GM18868 (cell line): Measurements from ENCODE around the gene CIART.
"Not testable (repeated sequence)": the region's sequence is repeated elsewhere in the genome, so short reads cannot be mapped to it uniquely, and the experiment has no call there.

Experiments
- ATAC-seq: cut with Tn5 transposase; IDR thresholded peaks from one replicate; pipeline ENCODE4 v1.9.1; 2021; ENCODE audit warnings: mild to moderate bottlenecking, moderate library complexity; ENCODE audit not compliant: unreplicated experiment

Gene CIART

GRCh38 chr1:150308585-150308984 is 26.2 kb downstream of the CIART start:
- ATAC-seq = not testable (repeated sequence)

DNA sequence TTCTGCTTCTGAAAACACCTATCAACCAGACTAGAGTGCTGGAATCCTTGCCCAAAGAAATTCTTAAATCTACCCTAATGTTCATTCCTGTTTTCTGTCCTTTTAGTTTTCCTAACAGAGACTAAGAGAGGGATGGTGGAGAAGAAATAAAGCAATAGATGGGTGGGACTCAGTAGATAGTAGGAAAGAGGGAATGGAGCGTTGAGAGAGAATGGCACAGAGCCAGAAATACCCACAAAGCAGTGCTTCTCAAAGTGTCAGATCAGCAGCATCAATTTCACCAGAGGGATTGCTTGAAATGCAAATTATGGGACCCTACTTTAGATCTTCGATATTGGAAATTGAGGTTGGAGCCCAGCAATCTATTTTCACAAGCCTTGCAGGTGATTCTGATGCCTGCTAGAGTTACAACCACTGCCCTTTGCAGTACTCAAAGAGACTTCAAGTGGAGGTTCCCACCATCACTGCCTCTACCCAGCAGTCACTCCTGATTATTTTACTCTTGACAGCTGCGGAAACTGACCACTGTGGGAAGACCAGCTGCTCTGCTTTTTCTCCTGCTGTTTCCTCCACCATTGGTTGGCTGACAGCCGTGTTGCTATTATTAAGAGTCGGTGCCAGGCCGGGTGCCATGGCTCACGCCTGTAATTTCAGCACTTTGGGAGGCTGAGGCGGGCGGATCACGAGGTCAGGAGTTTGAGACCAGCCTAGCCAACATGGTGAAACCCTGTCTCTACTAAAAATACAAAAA is 27.6 kb downstream of the CIART start:
- no peak for ATAC-seq

DNA sequence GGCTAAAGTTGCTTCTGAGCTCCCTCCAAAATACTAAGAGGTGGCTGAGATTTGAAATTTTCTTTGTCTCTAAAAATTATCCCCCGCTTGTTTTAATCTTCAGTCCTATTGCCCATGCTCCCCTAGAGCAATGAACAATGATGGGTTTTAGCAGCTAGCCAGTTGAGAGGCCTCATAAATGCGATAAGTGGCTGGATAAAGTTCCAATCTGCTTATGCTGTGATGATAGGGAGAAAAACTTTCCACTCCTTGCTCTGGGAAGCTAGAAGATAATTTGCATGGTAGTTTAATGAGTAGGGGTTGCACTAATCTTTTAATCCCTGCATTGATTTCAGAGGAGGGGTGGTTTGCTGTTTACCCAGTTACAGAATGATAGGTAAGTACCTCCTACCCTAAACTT is 29.4 kb downstream of the CIART start:
- no peak for ATAC-seq

- not testable (repeated sequence) for ATAC-seq
Observed at GRCh38 chr1:150314691-150315090, 32.3 kb downstream of the CIART start.

DNA sequence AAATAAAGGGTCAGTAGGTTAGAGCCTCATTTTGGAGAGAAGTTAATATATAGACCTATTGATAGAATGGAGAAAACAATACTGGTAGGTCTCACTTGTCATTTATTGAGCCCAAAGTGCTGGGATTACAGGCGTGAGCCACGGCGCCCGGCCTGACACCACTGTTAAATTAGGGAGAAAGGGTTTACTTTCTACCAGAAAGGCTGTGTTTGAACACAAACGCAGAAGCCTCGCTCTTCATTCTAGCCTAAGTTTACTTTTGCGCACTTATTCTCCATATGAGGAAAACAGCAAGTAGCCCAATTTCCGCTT is 38.3 kb downstream of the CIART start:
- ATAC-seq = no peak

DNA sequence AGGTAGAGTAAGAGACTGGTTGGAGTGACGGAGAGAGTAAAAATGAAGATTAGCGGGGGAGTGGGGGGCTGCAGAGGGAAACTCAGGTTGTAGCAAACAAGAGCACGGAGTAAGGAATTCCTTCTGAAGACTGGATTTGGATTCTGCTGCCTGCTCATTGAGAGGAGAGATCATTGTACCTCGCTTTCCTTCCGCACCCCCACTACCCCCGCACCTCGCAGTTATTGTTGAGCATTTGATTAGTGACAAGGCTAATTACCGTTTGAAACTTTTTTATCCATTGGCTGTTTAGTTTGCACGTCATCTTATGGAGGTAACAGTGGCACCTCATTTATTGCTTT is 39.4 kb downstream of the CIART start:
- ATAC-seq = no peak

DNA sequence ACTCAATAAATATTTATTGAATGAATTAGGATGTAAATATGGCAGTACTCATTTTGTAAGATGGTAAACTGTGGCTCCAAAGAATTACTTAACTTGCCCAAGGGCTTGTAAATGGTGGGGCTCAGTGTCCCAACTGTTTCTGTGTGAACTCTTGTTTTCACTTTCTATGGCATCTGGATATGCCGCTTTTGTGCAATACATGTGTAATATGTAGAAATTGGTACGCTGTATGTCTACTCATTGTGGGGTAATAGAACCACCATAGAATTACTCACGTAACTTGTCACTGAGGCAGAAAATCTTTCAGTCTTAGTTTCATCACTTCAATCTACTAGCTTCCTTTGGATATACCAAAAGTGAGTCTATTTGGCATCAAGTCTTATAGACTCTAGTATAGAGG is 40.0 kb downstream of the CIART start:
- no peak for ATAC-seq

DNA sequence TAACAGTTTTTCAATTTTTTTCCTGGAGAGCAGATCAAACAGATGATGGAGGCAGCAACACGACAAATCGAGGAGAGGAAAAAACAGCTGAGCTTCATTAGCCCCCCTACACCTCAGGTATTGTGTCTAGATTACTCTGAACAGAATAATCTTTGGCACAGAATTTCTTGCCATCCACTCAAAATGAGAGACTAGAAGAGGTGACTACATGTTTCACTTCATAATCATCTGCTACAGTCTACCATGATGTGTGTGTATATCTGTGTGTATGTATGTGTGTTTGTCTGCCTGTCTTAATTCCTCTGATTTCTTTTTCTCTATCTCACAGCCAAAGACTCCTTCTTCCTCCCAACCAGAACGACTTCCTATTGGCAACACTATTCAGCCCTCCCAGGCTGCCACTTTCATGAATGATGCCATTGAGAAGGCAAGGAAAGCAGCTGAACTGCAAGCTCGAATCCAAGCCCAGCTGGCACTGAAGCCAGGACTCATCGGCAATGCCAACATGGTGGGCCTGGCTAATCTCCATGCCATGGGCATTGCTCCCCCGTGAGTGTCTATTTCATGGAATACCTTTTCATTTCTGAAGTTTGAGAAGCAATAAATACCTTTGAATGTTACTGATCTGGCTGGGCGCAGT is 50.4 kb downstream of the CIART start:
- ATAC-seq = no peak
